GM10847 (cell line): ENCODE results near the gene FIP1L1.

Experiments
- POLR2A ChIP-seq: IDR thresholded peaks from 2 replicates; pipeline ENCODE4 v1.6.1; 2011; ENCODE audit not compliant: insufficient read length; ENCODE audit errors: extremely low read depth

FIP1L1 gene

GRCh38 chr4:53489279-53489889 is 111.9 kb downstream of the FIP1L1 start:
- TF ChIP-seq POLR2A = no peak

DNA sequence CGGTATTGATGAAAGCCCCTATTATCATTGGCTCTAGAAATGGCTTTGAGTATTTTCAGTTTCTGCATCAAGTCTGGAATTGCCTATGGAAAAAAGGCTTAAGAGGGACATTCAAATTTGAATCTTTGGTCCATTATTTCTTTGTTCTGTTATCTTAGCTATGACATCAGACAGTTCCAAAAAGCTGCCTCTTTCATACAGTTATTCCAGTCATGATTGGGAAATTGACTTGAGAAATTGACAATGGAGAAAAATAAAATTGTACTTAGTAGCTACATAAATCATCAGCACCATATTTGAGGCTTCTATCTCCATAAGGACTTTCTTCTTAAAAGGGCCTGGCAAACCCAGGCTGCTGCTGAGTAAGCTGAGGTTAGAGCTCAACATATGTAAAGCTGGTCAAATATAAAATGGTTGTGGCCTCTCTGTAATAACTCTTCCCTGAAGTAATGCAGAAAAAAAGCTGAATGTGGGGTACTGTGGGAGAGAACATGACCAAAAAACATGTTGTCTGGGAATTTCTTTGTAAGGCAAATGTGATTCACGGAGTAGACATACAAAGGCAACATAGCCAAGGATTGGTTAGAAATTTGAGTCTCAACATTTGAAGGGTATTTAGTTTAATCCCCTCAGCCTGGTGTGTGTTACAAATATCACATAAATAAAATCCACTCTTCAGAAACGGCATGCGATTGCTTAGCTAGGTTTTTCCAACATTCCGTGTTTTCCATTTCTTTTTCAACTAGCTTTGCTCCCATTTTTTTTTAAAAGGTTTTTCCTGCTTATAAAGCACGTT is 112.9 kb downstream of the FIP1L1 start:
- no peak for TF ChIP-seq POLR2A

GRCh38 chr4:53490965-53491622 is 113.7 kb downstream of the FIP1L1 start:
- no peak for TF ChIP-seq POLR2A

DNA sequence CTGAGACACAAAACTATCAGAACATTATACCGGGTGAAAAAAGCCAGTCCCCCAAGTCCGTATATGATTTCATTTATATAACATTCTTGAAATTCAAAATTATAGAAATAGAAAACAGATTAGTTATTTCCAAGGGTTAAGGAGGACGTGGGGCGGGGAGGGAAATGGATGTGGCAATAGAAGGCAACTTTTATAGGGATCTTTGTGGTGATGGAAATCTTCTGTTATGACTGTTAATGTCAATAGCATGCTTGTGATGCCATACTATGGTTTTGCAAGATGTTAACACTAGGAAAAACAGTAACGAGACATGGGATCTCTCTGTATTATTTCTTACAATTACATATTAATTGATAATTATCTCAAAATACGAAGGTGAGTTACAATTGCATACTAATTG is 117.4 kb downstream of the FIP1L1 start:
- TF ChIP-seq POLR2A = no peak

- no peak for TF ChIP-seq POLR2A
Measured at GRCh38 chr4:53497487-53498244, 120.2 kb downstream of the FIP1L1 start.

DNA sequence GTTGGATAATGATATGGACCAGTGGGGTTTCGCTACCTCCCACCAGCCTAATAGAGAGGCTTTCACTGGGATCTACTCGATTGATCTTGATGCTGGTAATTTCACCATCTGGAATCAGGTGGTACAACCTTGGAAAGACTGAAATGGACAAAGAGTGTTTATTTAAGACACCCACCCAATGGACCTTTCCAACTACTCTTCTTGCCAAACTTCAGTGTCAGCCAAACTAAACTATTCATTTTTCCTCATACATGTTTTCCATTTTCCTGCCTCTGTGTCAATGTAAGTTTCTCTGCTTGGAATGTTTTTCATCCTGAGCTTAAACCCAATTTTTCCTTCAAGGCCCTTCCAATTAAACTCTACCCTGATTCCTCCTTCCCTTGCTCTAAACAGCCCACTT is 121.3 kb downstream of the FIP1L1 start:
- no peak for TF ChIP-seq POLR2A

GRCh38 chr4:53499791-53500190 is 122.3 kb downstream of the FIP1L1 start:
- TF ChIP-seq POLR2A = no peak

DNA sequence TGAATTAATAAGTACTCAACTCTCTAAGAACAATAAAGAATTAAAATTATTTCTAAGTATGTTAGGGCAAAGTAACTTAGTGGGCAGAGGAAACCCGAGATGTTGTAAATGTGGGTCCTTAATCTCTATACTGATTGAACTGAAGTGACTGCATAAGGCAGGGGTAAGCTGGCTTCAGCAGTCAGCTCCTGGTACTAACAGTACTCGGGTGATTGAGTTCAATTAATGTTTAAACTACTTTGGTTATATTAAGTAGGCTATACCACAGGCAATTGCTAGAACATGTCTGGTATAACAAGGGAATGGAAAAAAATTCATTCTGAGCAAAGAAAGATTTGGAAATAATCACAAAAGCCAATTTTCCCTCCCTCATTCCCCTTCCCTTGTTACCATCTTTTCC is 123.1 kb downstream of the FIP1L1 start:
- TF ChIP-seq POLR2A = no peak

DNA sequence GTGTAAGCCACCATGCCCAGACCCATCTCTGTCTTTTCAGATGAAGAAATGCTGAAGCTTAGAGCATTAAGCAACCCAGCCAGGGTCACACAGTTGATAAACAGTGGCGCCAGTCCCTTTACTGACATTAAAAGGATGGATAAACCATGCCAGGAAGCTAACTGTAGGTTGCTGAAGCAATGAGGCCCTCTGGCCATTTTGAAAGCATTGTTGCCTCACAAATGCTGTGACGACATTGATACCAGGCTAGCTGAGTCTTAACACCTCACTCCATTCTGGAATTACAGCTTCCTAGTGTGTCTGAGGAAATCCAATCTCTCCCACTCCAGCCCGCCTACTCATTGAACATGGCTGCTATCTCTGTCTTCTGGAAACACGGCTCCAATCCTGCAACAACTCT is 124.1 kb downstream of the FIP1L1 start:
- no peak for TF ChIP-seq POLR2A

DNA sequence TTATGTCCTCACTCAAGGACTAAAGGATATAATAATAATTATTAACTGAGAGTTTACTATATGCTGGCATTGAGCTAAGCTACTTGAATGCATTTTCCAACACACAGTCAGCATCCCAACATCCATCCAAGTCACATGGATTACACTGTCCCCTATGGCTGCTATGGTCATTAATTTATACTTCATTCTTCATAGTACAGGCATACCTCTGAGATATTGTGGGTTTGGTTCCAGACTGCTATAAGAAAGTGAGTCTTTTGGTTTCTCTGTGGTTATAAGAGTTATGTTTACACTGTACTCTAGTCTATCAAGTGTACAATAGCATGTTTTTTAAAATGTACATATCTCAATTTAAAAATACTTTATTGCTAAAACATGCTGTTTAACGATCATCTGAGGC is 124.7 kb downstream of the FIP1L1 start:
- no peak for TF ChIP-seq POLR2A

GRCh38 chr4:53505947-53506346 is 128.5 kb downstream of the FIP1L1 start:
- no peak for TF ChIP-seq POLR2A

- TF ChIP-seq POLR2A = no peak
Measured at GRCh38 chr4:53507058-53507457, 129.6 kb downstream of the FIP1L1 start.

- no peak for TF ChIP-seq POLR2A
Measured at GRCh38 chr4:53507671-53508286, 130.3 kb downstream of the FIP1L1 start.

- TF ChIP-seq POLR2A = no peak
Measured at GRCh38 chr4:53508446-53508845, 131.0 kb downstream of the FIP1L1 start.

DNA sequence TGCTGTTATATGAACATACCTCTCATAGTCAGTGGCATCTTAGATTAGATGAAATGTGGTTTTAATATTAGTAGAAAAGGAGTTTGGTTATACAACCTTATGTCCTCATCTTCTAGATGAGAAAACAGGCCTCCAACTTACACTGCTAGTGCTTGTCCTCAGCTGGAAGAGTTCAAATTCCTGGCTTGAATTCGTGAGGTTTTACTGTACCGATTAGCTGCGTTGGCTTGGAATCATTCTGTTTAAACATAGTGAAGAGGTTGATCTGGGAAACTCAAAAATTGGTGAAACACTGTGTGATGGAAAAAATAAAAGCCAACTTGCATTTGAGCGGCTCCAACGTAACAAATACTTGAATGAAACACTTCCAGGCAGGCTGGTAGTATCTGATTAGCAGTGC is 132.9 kb downstream of the FIP1L1 start:
- TF ChIP-seq POLR2A = no peak
